HG03097 (cell line): ENCODE results near the gene ATXN10.

Source experiments
- ATAC-seq: cut with Tn5 transposase; IDR thresholded peaks from one replicate; pipeline ENCODE4 v1.9.1; 2021; ENCODE audit not compliant: unreplicated experiment, low FRiP score

ATXN10 gene

GRCh38 chr22:45752036-45752435, 80.4 kb downstream of the ATXN10 start:
- ATAC-seq = no peak

GRCh38 chr22:45754822-45755221, 83.2 kb downstream of the ATXN10 start:
- no peak for ATAC-seq

- no peak for ATAC-seq
These were observed 84.9 kb downstream of the ATXN10 start for GRCh38 chr22:45756558-45756957.

GRCh38 chr22:45757068-45757467, 85.4 kb downstream of the ATXN10 start:
- ATAC-seq = no peak

GRCh38 chr22:45757936-45758335, 86.3 kb downstream of the ATXN10 start:
- no peak for ATAC-seq

GRCh38 chr22:45758603-45759002, 87.0 kb downstream of the ATXN10 start:
- ATAC-seq = no peak

GRCh38 chr22:45760682-45761081, 89.0 kb downstream of the ATXN10 start:
- no peak for ATAC-seq

GRCh38 chr22:45762545-45763235, 91.1 kb downstream of the ATXN10 start:
- ATAC-seq = no peak

- ATAC-seq = no peak
These were observed 91.6 kb downstream of the ATXN10 start for GRCh38 chr22:45763236-45763624.

GRCh38 chr22:45768490-45768889, 96.9 kb downstream of the ATXN10 start:
- ATAC-seq = no peak

GRCh38 chr22:45769569-45770210, 98.1 kb downstream of the ATXN10 start:
- no peak for ATAC-seq

GRCh38 chr22:45770506-45770905, 98.9 kb downstream of the ATXN10 start:
- ATAC-seq = no peak

- no peak for ATAC-seq
These were observed 99.4 kb downstream of the ATXN10 start for GRCh38 chr22:45771057-45771456.

GRCh38 chr22:45771711-45772110, 100.1 kb downstream of the ATXN10 start:
- no peak for ATAC-seq

- no peak for ATAC-seq
These were observed 101.1 kb downstream of the ATXN10 start for GRCh38 chr22:45772743-45773142.

- no peak for ATAC-seq
These were observed 102.5 kb downstream of the ATXN10 start for GRCh38 chr22:45774001-45774670.

GRCh38 chr22:45775062-45775461, 103.4 kb downstream of the ATXN10 start:
- ATAC-seq = peak; percentile 6

GRCh38 chr22:45775569-45776312, 104.1 kb downstream of the ATXN10 start:
- ATAC-seq = peak; percentile 46

GRCh38 chr22:45776313-45776585, 104.6 kb downstream of the ATXN10 start:
- ATAC-seq = no peak

- ATAC-seq = no peak
These were observed 105.6 kb downstream of the ATXN10 start for GRCh38 chr22:45777046-45777851.
